Testis (tissue), 2 donors: Measurements from ENCODE around the gene CRYZ.

Source experiments
- CTCF ChIP-seq, 3 experiments: fragments of 450-650 bp in 2 of 3; fragments of 200-600 bp in 1 of 3; sonication (generic) in 1 of 3; IDR thresholded peaks; one replicate each; pipeline ENCODE4 v1.5.1; 2016 to 2019; ENCODE audit warnings: antibody characterized with exemption in 3 of 3, mild to moderate bottlenecking in 2 of 3, moderate library complexity in 1 of 3
- POLR2A ChIP-seq: fragments of 450-650 bp; IDR thresholded peaks from one replicate; pipeline ENCODE4 v1.6.1; 2017; ENCODE audit warnings: antibody characterized with exemption, mild to moderate bottlenecking, moderate library complexity

GRCh38 chr1:74748960-74749359, 16.1 kb upstream of the CRYZ start:
- TF ChIP-seq CTCF (IDR thresholded peaks at IDR 0.05), result no peak
- TF ChIP-seq POLR2A, result no peak
